Measurements from ENCODE around the gene TRIO.

The TRIO gene

DNA sequence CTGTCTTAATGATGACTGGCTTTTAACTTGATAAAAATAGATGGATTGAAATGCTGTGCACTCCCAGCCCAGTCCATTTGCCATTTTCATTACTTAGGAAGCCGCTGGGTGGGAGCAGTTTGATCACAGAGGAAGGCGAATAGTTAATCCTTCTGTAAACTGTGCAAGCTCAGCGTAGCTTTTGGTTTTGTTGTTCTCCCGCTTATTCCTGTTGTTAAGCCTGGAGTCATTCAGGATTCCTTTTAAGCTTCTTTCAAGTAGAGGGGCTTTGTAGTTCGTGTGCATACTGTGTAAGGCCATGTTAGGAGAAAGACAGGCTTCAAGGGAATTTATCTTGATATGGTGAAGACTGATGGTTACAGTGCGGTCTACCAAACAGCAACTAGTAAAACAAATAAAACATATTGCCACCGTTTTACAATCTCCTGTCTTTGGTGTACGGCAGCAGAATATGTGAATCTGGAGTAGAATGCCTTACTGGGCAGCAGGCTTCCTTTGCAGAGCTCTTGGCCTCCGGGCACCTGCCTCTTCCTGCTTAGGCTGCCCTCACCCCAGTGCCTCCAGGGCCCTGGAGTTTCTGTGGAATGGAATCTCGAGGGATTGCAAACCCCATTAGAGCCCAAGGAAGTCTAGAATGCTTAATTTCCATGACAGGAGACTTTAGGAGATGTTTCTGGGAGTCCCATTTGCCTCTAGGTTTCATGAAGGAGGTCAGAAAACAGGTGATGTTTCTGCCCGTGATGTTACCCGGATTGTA, 141.4 kb downstream of the TRIO start:
- Histone ChIP-seq H3K36me3 (ENCODE audit: control insufficient read depth, insufficient read depth, low read length) (no peaks in the 10 kb centered on the region), H3K27ac (ENCODE audit: low read depth, low read length) (no peak overlapping the region)

DNA sequence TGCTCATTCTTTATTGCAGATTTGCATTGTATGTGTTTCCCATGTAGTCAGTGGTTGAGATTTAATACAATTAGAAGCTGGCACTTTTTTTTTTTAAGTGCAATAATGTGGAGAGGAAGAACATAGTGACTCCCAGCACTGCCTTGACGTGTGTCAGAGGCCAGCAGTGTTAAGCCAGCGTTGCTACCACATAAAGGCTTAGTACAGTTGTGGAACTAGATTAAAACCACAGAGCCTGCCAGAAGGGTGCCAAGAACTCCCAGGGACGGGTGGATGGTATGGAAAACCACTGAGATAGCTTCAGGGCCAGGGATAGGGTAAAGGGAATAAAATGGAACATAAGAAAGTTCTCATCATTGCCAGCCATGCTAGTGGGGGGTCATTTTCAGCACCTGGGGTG, 142.9 kb downstream of the TRIO start:
- Histone ChIP-seq H3K4me2 (ENCODE audit: low read length) (no peak overlapping the region), H3K18ac (ENCODE audit: low read length) (no peak overlapping the region), H4K8ac (ENCODE audit: low read depth, low read length) (no peak overlapping the region), H3K27ac (ENCODE audit: low read depth, low read length) (no peak overlapping the region), H2AK5ac (ENCODE audit: low read length) (no peak overlapping the region), H3K9ac (ENCODE audit: low read length) (no peak overlapping the region), H3K36me3 (ENCODE audit: control insufficient read depth, insufficient read depth, low read length) (peaks cover 1% of the 10 kb centered on the region), H2BK5ac (ENCODE audit: low read length) (no peak overlapping the region), H3K4me1 (ENCODE audit: control insufficient read depth, low read depth, low read length) (no peaks in the 10 kb centered on the region), H2BK120ac (ENCODE audit: low read depth, low read length) (no peak overlapping the region), H3K79me1 (ENCODE audit: low read length) (peaks cover 15% of the 10 kb centered on the region), H3K23ac (ENCODE audit: low read length) (no peak overlapping the region), H3K4me3 (ENCODE audit: low read length) (no peak overlapping the region), H3K79me2 (ENCODE audit: control insufficient read depth, insufficient read depth, low read length) (peaks cover 12% of the 10 kb centered on the region), H3K27me3 (ENCODE audit: insufficient read depth, low read length, poor library complexity) (no peaks in the 10 kb centered on the region), H3K56ac (ENCODE audit: low read length) (no peak overlapping the region), H2BK15ac (replicated peaks; ENCODE audit: low read depth) (no peak overlapping the region), H4K5ac (ENCODE audit: low read length) (no peak overlapping the region), H3K4ac (ENCODE audit: low read depth, low read length) (no peak overlapping the region)
- no CpG with 5 or more reads among the region's 3 CpGs for WGBS (ENCODE audit: extremely low coverage, insufficient coverage, low lambda C conversion rate)
- no peak for DNase-seq

More for the DNA sequence above, 141.4 kb downstream of the TRIO start:
- WGBS (ENCODE audit: extremely low coverage, insufficient coverage, low lambda C conversion rate): no CpG with 5 or more reads among the region's 12 CpGs
- Histone ChIP-seq H3K79me2 (ENCODE audit: control insufficient read depth, insufficient read depth, low read length) (peaks cover 18% of the 10 kb centered on the region), H3K9ac (ENCODE audit: low read length) (no peak overlapping the region), H3K79me1 (ENCODE audit: low read length) (peaks cover 22% of the 10 kb centered on the region), H2BK120ac (ENCODE audit: low read depth, low read length) (no peak overlapping the region), H2AK5ac (ENCODE audit: low read length) (no peak overlapping the region), H3K23ac (ENCODE audit: low read length) (no peak overlapping the region), H3K27me3 (ENCODE audit: insufficient read depth, low read length, poor library complexity) (no peaks in the 10 kb centered on the region), H4K8ac (ENCODE audit: low read depth, low read length) (no peak overlapping the region), H3K18ac (ENCODE audit: low read length) (no peak overlapping the region), H3K4me2 (ENCODE audit: low read length) (no peak overlapping the region), H2BK15ac (replicated peaks; ENCODE audit: low read depth) (no peak overlapping the region), H3K56ac (ENCODE audit: low read length) (no peak overlapping the region), H2BK5ac (ENCODE audit: low read length) (no peak overlapping the region), H3K4me1 (ENCODE audit: control insufficient read depth, low read depth, low read length) (no peaks in the 10 kb centered on the region), H4K5ac (ENCODE audit: low read length) (no peak overlapping the region), H3K4me3 (ENCODE audit: low read length) (no peak overlapping the region), H3K4ac (ENCODE audit: low read depth, low read length) (no peak overlapping the region)
- DNase-seq: peak; percentile 55

DNA sequence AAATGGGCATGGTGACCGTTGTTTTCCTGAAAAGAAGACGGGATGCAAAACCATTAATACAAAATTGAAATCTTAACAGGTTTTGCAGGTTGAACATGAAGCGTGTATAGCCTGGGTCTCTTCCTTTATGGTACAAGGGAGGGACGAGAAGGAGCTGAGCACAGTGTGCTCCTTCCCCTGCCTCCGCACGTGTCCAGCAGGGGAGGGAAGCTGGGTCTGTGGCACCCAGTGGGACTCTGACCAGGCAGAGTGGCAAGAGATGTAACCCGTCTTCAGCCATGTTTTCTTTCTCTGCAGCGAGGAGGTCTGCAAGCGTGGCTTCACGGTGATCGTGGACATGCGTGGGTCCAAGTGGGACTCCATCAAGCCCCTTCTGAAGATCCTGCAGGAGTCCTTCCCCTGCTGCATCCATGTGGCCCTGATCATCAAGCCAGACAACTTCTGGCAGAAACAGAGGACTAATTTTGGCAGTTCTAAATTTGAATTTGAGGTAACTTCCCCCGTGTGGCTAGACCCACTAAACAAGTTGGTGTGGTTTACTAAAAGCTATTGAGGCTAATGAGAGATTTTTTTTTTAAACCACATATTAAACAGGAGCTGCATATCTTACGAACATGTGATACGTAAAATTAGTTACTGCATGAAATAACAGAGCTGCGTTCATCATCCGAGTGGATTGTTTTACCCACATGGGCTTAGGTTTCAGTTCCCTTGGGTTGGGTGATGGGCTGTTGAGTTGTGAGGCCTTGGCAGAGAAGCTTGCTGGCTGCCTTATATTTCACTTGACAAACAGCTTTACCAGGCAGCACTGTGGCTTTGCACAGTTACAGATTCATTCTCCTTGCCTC, 143.7 kb downstream of the TRIO start:
- no peak overlapping the region for H3K9ac ChIP-seq (ENCODE audit: low read length)
- H3K36me3 ChIP-seq (ENCODE audit: control insufficient read depth, insufficient read depth, low read length): peaks cover 2% of the 10 kb centered on the region
- H2BK5ac ChIP-seq (ENCODE audit: low read length): no peak overlapping the region
- no CpG with 5 or more reads among the region's 17 CpGs for WGBS (ENCODE audit: extremely low coverage, insufficient coverage, low lambda C conversion rate)
- H3K4me2 ChIP-seq (ENCODE audit: low read length): no peak overlapping the region
- no peaks in the 10 kb centered on the region for H3K27me3 ChIP-seq (ENCODE audit: insufficient read depth, low read length, poor library complexity)
- no peak overlapping the region for H3K56ac ChIP-seq (ENCODE audit: low read length)
- no peak overlapping the region for H3K27ac ChIP-seq (ENCODE audit: low read depth, low read length)
- no peak overlapping the region for H4K8ac ChIP-seq (ENCODE audit: low read depth, low read length)
- H3K23ac ChIP-seq (ENCODE audit: low read length): peak overlapping the region; percentile 48
- no peak overlapping the region for H3K18ac ChIP-seq (ENCODE audit: low read length)
- no peak overlapping the region for H2BK120ac ChIP-seq (ENCODE audit: low read depth, low read length)
- H3K79me2 ChIP-seq (ENCODE audit: control insufficient read depth, insufficient read depth, low read length): peaks cover 11% of the 10 kb centered on the region
- H3K4me1 ChIP-seq (ENCODE audit: control insufficient read depth, low read depth, low read length): no peaks in the 10 kb centered on the region
- no peak overlapping the region for H3K4me3 ChIP-seq (ENCODE audit: low read length)
- no peak overlapping the region for H3K4ac ChIP-seq (ENCODE audit: low read depth, low read length)
- no peak overlapping the region for H2AK5ac ChIP-seq (ENCODE audit: low read length)
- DNase-seq: no peak
- H4K5ac ChIP-seq (ENCODE audit: low read length): no peak overlapping the region
- peaks cover 13% of the 10 kb centered on the region for H3K79me1 ChIP-seq (ENCODE audit: low read length)
- no peak overlapping the region for H2BK15ac ChIP-seq (replicated peaks; ENCODE audit: low read depth)

DNA sequence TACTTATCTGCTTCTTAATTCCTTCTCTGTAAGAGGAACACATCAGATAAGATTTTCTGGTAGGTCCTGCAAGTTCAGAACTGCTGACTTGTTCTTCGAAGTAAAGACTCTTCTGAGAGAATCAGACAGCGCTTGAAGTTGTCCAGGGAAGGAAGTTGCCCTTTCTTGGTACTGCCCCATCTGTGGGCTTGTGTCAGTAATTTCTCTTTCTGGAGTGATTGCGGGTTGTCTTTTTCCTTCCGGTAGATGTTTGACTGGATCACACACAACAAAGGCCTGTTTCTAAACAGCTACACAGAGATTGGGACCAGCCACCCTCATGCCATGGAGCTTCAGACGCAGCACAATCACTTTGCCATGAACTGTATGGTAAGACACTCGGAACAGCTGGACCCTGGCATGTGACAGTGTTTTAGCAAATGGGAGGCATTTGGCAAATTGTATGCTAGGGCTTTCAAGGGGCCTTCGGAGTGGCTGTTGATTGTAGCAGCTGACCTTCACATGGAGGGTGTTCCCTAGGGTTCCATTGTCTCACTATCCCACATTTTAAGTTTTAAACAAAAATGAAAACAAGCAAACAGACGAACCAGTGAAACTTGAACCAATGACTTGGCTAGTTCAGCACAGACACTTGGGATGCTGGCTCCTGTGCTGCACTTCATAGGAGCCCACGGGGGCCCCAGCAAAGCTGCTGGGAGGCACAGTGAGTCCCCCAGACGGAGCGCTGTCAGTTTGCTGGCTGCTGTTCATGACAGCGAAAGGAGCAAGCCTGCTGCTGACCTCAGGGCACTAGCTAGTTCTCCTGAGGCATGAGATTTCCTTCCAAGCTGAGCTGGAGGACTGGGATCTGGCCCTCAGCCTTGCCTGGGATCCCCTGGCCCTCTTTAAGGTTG, 149.9 kb downstream of the TRIO start:
- Histone ChIP-seq H3K79me1 (ENCODE audit: low read length) (peaks cover 10% of the 10 kb centered on the region), H2BK5ac (ENCODE audit: low read length) (no peak overlapping the region), H3K18ac (ENCODE audit: low read length) (no peak overlapping the region), H2BK15ac (replicated peaks; ENCODE audit: low read depth) (no peak overlapping the region), H3K4me2 (ENCODE audit: low read length) (no peak overlapping the region), H2BK120ac (ENCODE audit: low read depth, low read length) (no peak overlapping the region), H3K23ac (ENCODE audit: low read length) (no peak overlapping the region), H3K36me3 (ENCODE audit: control insufficient read depth, insufficient read depth, low read length) (peaks cover 2% of the 10 kb centered on the region), H2AK5ac (ENCODE audit: low read length) (no peak overlapping the region), H3K9ac (ENCODE audit: low read length) (no peak overlapping the region), H3K27ac (ENCODE audit: low read depth, low read length) (no peak overlapping the region), H3K56ac (ENCODE audit: low read length) (no peak overlapping the region), H3K4ac (ENCODE audit: low read depth, low read length) (no peak overlapping the region), H4K8ac (ENCODE audit: low read depth, low read length) (no peak overlapping the region), H3K79me2 (ENCODE audit: control insufficient read depth, insufficient read depth, low read length) (peaks cover 3% of the 10 kb centered on the region), H3K27me3 (ENCODE audit: insufficient read depth, low read length, poor library complexity) (no peaks in the 10 kb centered on the region), H3K4me1 (ENCODE audit: control insufficient read depth, low read depth, low read length) (no peaks in the 10 kb centered on the region), H4K5ac (ENCODE audit: low read length) (no peak overlapping the region), H3K4me3 (ENCODE audit: low read length) (no peak overlapping the region)
- no CpG with 5 or more reads among the region's 12 CpGs for WGBS (ENCODE audit: extremely low coverage, insufficient coverage, low lambda C conversion rate)
- DNase-seq: no peak

DNA sequence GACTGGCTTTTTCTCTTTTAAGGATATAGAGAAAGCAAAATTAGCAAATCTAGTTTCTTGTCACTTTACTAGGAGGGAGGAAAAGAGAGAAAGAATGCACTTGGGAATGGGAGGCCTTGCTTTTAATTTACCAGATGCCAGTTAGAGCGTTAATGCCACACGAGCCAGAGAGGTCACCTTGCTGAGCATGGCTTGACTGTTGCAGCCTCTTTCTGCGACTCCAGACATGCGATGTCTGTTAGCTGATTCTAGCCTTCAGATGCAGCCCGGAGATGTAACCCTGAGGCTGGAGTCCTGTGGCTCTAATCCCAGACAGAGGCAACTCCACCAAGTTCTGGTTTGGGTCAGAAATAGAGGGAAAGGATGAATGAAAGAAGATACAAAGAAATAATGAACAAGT, 152.5 kb downstream of the TRIO start:
- Histone ChIP-seq H3K23ac (ENCODE audit: low read length) (no peak overlapping the region), H3K4me3 (ENCODE audit: low read length) (no peak overlapping the region), H3K9ac (ENCODE audit: low read length) (no peak overlapping the region), H3K79me2 (ENCODE audit: control insufficient read depth, insufficient read depth, low read length) (peaks cover 3% of the 10 kb centered on the region), H2BK120ac (ENCODE audit: low read depth, low read length) (no peak overlapping the region), H2AK5ac (ENCODE audit: low read length) (no peak overlapping the region), H3K27me3 (ENCODE audit: insufficient read depth, low read length, poor library complexity) (no peaks in the 10 kb centered on the region), H3K4me1 (ENCODE audit: control insufficient read depth, low read depth, low read length) (no peaks in the 10 kb centered on the region), H2BK5ac (ENCODE audit: low read length) (no peak overlapping the region), H3K18ac (ENCODE audit: low read length) (no peak overlapping the region), H4K8ac (ENCODE audit: low read depth, low read length) (no peak overlapping the region), H3K79me1 (ENCODE audit: low read length) (peaks cover 10% of the 10 kb centered on the region), H3K4ac (ENCODE audit: low read depth, low read length) (no peak overlapping the region), H3K36me3 (ENCODE audit: control insufficient read depth, insufficient read depth, low read length) (peaks cover 2% of the 10 kb centered on the region), H3K27ac (ENCODE audit: low read depth, low read length) (no peak overlapping the region), H3K56ac (ENCODE audit: low read length) (no peak overlapping the region), H2BK15ac (replicated peaks; ENCODE audit: low read depth) (no peak overlapping the region), H4K5ac (ENCODE audit: low read length) (no peak overlapping the region), H3K4me2 (ENCODE audit: low read length) (no peak overlapping the region)
- no CpG with 5 or more reads among the region's 5 CpGs for WGBS (ENCODE audit: extremely low coverage, insufficient coverage, low lambda C conversion rate)
- DNase-seq: no peak
